Measurements from ENCODE around the gene ZNFX1.

Gene ZNFX1

GRCh38 chr20:49259284-49259683 lies 18.6 kb downstream of the ZNFX1 start:
- no peaks in the 10 kb centered on the region for H3K27me3 ChIP-seq (ENCODE audit: control insufficient read depth in 2 of 2, insufficient read depth in 2 of 2, low read length in 2 of 2)
- H3K9ac ChIP-seq (ENCODE audit: low read depth in 1 of 2, low read length in 2 of 2), result no peak overlapping the region
- H3K4me3 ChIP-seq (ENCODE audit: low read length in 2 of 2), result no peak overlapping the region
- H3K4me1 ChIP-seq (ENCODE audit: control insufficient read depth in 2 of 2, insufficient read depth in 2 of 2, low read length in 2 of 2), result no peaks in the 10 kb centered on the region
- no peaks in the 10 kb centered on the region for H3K9me3 ChIP-seq (ENCODE audit: control insufficient read depth in 2 of 2, low read length in 2 of 2)
- H3K27ac ChIP-seq (ENCODE audit: low read depth in 2 of 2, low read length in 2 of 2), result no peak overlapping the region
- H3K36me3 ChIP-seq (ENCODE audit: control insufficient read depth in 2 of 2, insufficient read depth in 2 of 2, low read length in 2 of 2), result peaks cover 66 to 70% of the 10 kb centered on the region in 2 donors

- H3K4me1 ChIP-seq (ENCODE audit: control insufficient read depth in 2 of 2, insufficient read depth in 2 of 2, low read length in 2 of 2), result no peaks in the 10 kb centered on the region
- no peaks in the 10 kb centered on the region for H3K27me3 ChIP-seq (ENCODE audit: control insufficient read depth in 2 of 2, insufficient read depth in 2 of 2, low read length in 2 of 2)
- H3K9ac ChIP-seq (ENCODE audit: low read depth in 1 of 2, low read length in 2 of 2), result no peak overlapping the region
- no peak overlapping the region for H3K27ac ChIP-seq (ENCODE audit: low read depth in 2 of 2, low read length in 2 of 2)
- peaks cover 71% of the 10 kb centered on the region in 2 donors for H3K36me3 ChIP-seq (ENCODE audit: control insufficient read depth in 2 of 2, insufficient read depth in 2 of 2, low read length in 2 of 2)
- no peak overlapping the region for H3K4me3 ChIP-seq (ENCODE audit: low read length in 2 of 2)
- H3K9me3 ChIP-seq (ENCODE audit: control insufficient read depth in 2 of 2, low read length in 2 of 2), result no peaks in the 10 kb centered on the region
Measured at GRCh38 chr20:49256261-49256660, 21.6 kb downstream of the ZNFX1 start.

GRCh38 chr20:49252556-49253350 lies 25.1 kb downstream of the ZNFX1 start:
- H3K4me1 ChIP-seq (ENCODE audit: control insufficient read depth in 2 of 2, insufficient read depth in 2 of 2, low read length in 2 of 2), result no peaks in the 10 kb centered on the region
- no peak overlapping the region for H3K4me3 ChIP-seq (ENCODE audit: low read length in 2 of 2)
- no peak overlapping the region for H3K27ac ChIP-seq (ENCODE audit: low read depth in 2 of 2, low read length in 2 of 2)
- no peaks in the 10 kb centered on the region for H3K27me3 ChIP-seq (ENCODE audit: control insufficient read depth in 2 of 2, insufficient read depth in 2 of 2, low read length in 2 of 2)
- no peaks in the 10 kb centered on the region for H3K9me3 ChIP-seq (ENCODE audit: control insufficient read depth in 2 of 2, low read length in 2 of 2)
- no peak overlapping the region for H3K9ac ChIP-seq (ENCODE audit: low read depth in 1 of 2, low read length in 2 of 2)
- peaks cover 80 to 81% of the 10 kb centered on the region in 2 donors for H3K36me3 ChIP-seq (ENCODE audit: control insufficient read depth in 2 of 2, insufficient read depth in 2 of 2, low read length in 2 of 2)

GRCh38 chr20:49248879-49249665 lies 28.8 kb downstream of the ZNFX1 start:
- Histone ChIP-seq H3K27ac (ENCODE audit: low read depth in 2 of 2, low read length in 2 of 2) (no peak overlapping the region), H3K9ac (ENCODE audit: low read depth in 1 of 2, low read length in 2 of 2) (no peak overlapping the region), H3K27me3 (ENCODE audit: control insufficient read depth in 2 of 2, insufficient read depth in 2 of 2, low read length in 2 of 2) (no peaks in the 10 kb centered on the region), H3K4me1 (ENCODE audit: control insufficient read depth in 2 of 2, insufficient read depth in 2 of 2, low read length in 2 of 2) (no peaks in the 10 kb centered on the region), H3K9me3 (ENCODE audit: control insufficient read depth in 2 of 2, low read length in 2 of 2) (no peaks in the 10 kb centered on the region), H3K36me3 (ENCODE audit: control insufficient read depth in 2 of 2, insufficient read depth in 2 of 2, low read length in 2 of 2) (peaks cover 75% of the 10 kb centered on the region in 2 donors), H3K4me3 (ENCODE audit: low read length in 2 of 2) (no peak overlapping the region)

GRCh38 chr20:49248301-49248700 lies 29.6 kb downstream of the ZNFX1 start:
- peaks cover 74 to 78% of the 10 kb centered on the region in 2 donors for H3K36me3 ChIP-seq (ENCODE audit: control insufficient read depth in 2 of 2, insufficient read depth in 2 of 2, low read length in 2 of 2)
- H3K4me3 ChIP-seq (ENCODE audit: low read length in 2 of 2), result no peak overlapping the region
- no peaks in the 10 kb centered on the region for H3K27me3 ChIP-seq (ENCODE audit: control insufficient read depth in 2 of 2, insufficient read depth in 2 of 2, low read length in 2 of 2)
- H3K4me1 ChIP-seq (ENCODE audit: control insufficient read depth in 2 of 2, insufficient read depth in 2 of 2, low read length in 2 of 2), result no peaks in the 10 kb centered on the region
- H3K27ac ChIP-seq (ENCODE audit: low read depth in 2 of 2, low read length in 2 of 2), result no peak overlapping the region
- H3K9ac ChIP-seq (ENCODE audit: low read depth in 1 of 2, low read length in 2 of 2), result no peak overlapping the region
- no peaks in the 10 kb centered on the region for H3K9me3 ChIP-seq (ENCODE audit: control insufficient read depth in 2 of 2, low read length in 2 of 2)

- Histone ChIP-seq H3K9ac (ENCODE audit: low read depth in 1 of 2, low read length in 2 of 2) (no peak overlapping the region), H3K36me3 (ENCODE audit: control insufficient read depth in 2 of 2, insufficient read depth in 2 of 2, low read length in 2 of 2) (peaks cover 74 to 78% of the 10 kb centered on the region in 2 donors), H3K4me1 (ENCODE audit: control insufficient read depth in 2 of 2, insufficient read depth in 2 of 2, low read length in 2 of 2) (no peaks in the 10 kb centered on the region), H3K27me3 (ENCODE audit: control insufficient read depth in 2 of 2, insufficient read depth in 2 of 2, low read length in 2 of 2) (no peaks in the 10 kb centered on the region), H3K27ac (ENCODE audit: low read depth in 2 of 2, low read length in 2 of 2) (no peak overlapping the region), H3K4me3 (ENCODE audit: low read length in 2 of 2) (no peak overlapping the region), H3K9me3 (ENCODE audit: control insufficient read depth in 2 of 2, low read length in 2 of 2) (no peaks in the 10 kb centered on the region)
Measured at GRCh38 chr20:49247792-49248191, 30.1 kb downstream of the ZNFX1 start.

GRCh38 chr20:49247169-49247723 lies 30.6 kb downstream of the ZNFX1 start:
- no peaks in the 10 kb centered on the region for H3K9me3 ChIP-seq (ENCODE audit: control insufficient read depth in 2 of 2, low read length in 2 of 2)
- no peak overlapping the region for H3K27ac ChIP-seq (ENCODE audit: low read depth in 2 of 2, low read length in 2 of 2)
- no peaks in the 10 kb centered on the region for H3K4me1 ChIP-seq (ENCODE audit: control insufficient read depth in 2 of 2, insufficient read depth in 2 of 2, low read length in 2 of 2)
- peaks cover 75% of the 10 kb centered on the region in 2 donors for H3K36me3 ChIP-seq (ENCODE audit: control insufficient read depth in 2 of 2, insufficient read depth in 2 of 2, low read length in 2 of 2)
- H3K4me3 ChIP-seq (ENCODE audit: low read length in 2 of 2), result no peak overlapping the region
- H3K27me3 ChIP-seq (ENCODE audit: control insufficient read depth in 2 of 2, insufficient read depth in 2 of 2, low read length in 2 of 2), result no peaks in the 10 kb centered on the region
- no peak overlapping the region for H3K9ac ChIP-seq (ENCODE audit: low read depth in 1 of 2, low read length in 2 of 2)

- Histone ChIP-seq H3K36me3 (ENCODE audit: control insufficient read depth in 2 of 2, insufficient read depth in 2 of 2, low read length in 2 of 2) (peaks cover 74 to 78% of the 10 kb centered on the region in 2 donors), H3K9ac (ENCODE audit: low read depth in 1 of 2, low read length in 2 of 2) (no peak overlapping the region), H3K27ac (ENCODE audit: low read depth in 2 of 2, low read length in 2 of 2) (no peak overlapping the region)
Measured at GRCh38 chr20:49245921-49246740, 31.7 kb downstream of the ZNFX1 start.

GRCh38 chr20:49237531-49237930 lies 40.3 kb downstream of the ZNFX1 start:
- Histone ChIP-seq H3K9ac (ENCODE audit: low read depth in 1 of 2, low read length in 2 of 2) (no peak overlapping the region), H3K27ac (ENCODE audit: low read depth in 2 of 2, low read length in 2 of 2) (no peak overlapping the region), H3K36me3 (ENCODE audit: control insufficient read depth in 2 of 2, insufficient read depth in 2 of 2, low read length in 2 of 2) (peaks cover 72 to 88% of the 10 kb centered on the region in 2 donors)

More at GRCh38 chr20:49245921-49246740, 31.7 kb downstream of the ZNFX1 start:
- Histone ChIP-seq H3K4me3 (ENCODE audit: low read length in 2 of 2) (no peak overlapping the region), H3K4me1 (ENCODE audit: control insufficient read depth in 2 of 2, insufficient read depth in 2 of 2, low read length in 2 of 2) (no peaks in the 10 kb centered on the region), H3K9me3 (ENCODE audit: control insufficient read depth in 2 of 2, low read length in 2 of 2) (no peaks in the 10 kb centered on the region), H3K27me3 (ENCODE audit: control insufficient read depth in 2 of 2, insufficient read depth in 2 of 2, low read length in 2 of 2) (no peaks in the 10 kb centered on the region)

More at GRCh38 chr20:49237531-49237930, 40.3 kb downstream of the ZNFX1 start:
- Histone ChIP-seq H3K27me3 (ENCODE audit: control insufficient read depth in 2 of 2, insufficient read depth in 2 of 2, low read length in 2 of 2) (no peaks in the 10 kb centered on the region), H3K9me3 (ENCODE audit: control insufficient read depth in 2 of 2, low read length in 2 of 2) (no peaks in the 10 kb centered on the region), H3K4me3 (ENCODE audit: low read length in 2 of 2) (no peak overlapping the region), H3K4me1 (ENCODE audit: control insufficient read depth in 2 of 2, insufficient read depth in 2 of 2, low read length in 2 of 2) (no peaks in the 10 kb centered on the region)

Data from mucosa of rectum (tissue), 2 donors.